Measurements from ENCODE around the gene POC5. TPM values are rescaled to one million over a fixed set of nuclear protein-coding genes. Genes with fewer than 3 reads are reported as not detected.
"Not testable (repeated sequence)": the region's sequence is repeated elsewhere in the genome, so short reads cannot be mapped to it uniquely, and the experiment has no call there.

The POC5 gene
- total RNA-seq, 1 donor from 2014 or later, result 4.9 TPM

DNA sequence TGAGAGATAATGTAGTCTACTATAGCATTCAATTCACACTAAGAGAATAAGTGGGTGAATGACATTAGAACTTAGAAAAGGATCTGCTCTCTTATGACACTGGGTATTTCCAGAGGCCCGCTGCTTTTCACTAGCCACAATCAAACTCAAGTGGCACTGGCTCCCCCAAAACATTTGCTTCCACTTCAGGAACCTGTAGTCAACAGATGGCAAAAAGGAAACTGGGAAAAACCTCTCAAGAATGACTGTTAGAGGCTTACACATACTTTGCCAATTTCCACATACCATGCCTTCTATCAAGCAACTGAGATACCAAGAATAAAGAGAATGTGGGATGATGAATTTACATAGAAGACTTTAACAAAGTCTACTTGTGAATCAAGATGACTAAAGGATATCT is 11.2 kb downstream of the POC5 start:
- no peak for DNase-seq (ENCODE audit: low spot score)

DNA sequence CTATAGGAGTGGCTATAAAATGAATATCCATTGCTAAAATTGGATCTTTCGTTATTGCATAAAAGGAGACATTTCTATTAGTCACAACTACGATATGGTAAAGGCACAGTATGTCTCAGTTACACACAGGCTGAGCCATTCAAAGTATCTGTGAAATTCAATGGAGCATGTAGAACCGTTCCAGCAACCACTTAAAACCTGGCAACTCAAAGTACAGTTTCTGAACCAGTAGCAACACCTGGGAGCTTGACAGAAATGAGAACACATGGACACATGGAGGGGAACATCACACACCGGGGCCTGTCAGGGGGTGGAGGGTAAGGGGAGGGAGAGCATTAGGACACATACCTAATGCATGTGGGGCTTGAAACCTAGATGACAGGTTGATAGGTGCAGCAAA is 15.4 kb downstream of the POC5 start:
- no peak for DNase-seq (ENCODE audit: low spot score)

DNA sequence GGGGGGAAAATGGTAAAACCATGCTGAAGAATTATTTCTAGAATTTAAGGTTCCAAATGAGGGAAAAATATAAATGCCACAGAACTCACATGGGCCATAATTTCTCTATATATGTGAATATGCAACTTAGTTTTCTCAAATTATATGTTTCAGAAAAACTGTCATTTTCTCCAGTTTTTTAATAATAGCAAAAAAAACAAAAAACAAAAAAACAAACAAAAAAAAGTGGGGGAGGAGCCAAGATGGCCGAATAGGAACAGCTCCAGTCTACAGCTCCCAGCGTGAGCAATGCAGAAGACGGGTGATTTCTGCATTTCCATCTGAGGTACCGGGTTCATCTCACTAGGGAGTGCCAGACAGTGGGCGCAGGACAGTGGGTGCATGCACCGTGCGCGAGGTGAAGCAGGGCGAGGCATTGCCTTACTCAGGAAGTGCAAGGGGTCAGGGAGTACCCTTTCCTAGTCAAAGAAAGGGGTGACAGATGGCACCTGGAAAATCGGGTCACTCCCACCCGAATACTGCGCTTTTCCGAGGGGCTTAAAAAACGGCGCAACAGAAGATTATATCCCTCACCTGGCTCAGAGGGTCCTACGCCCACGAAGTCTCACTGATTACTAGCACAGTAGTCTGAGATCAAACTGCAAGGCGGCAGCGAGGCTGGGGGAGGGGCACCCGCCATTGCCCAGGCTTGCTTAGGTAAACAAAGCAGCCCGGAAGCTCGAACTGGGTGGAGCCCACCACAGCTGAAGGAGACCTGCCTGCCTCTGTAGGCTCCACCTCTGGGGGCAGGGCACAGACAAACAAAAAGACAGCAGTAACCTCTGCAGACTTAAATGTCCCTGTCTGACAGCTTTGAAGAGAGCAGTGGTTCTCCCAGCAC is 21.5 kb downstream of the POC5 start:
- DNase-seq (ENCODE audit: low spot score), result not testable (repeated sequence)

DNA sequence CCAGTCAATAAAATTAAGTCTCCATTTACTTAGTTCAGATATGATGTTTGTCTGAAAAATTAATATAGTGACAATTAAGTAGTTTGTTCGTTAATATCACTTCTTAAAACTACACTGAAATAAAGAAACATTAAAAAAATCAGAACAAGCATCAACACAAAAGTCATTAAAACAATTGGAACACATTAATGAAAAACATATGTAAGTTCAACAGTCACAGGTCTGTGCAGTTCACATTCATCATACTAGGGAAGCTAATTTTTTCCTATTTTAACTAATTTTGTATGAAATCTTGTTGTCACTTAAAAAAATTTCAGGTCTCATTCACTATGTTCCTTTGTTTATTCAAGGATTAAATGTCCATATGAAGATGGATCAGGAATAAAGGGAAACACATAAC is 22.5 kb downstream of the POC5 start:
- DNase-seq (ENCODE audit: low spot score), result no peak

DNA sequence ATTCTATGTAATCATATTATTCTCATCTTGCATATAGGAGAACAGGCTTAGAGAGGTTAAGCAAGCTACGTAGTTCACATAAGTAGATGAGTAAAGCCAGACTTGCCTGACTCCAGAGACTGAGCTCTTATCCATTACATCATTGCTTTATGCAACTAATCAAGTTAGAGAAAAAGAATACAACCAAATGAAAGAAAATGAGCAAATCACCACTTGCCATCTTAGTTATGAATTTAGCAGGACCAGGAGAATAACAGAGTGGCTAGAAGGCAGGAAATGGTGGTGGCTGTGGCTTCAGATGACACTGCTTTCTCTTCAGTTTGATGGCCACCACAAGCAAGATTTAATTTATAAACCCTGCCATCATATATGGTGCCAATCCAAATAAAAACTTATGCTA is 26.6 kb downstream of the POC5 start:
- no peak for DNase-seq (ENCODE audit: low spot score)

DNA sequence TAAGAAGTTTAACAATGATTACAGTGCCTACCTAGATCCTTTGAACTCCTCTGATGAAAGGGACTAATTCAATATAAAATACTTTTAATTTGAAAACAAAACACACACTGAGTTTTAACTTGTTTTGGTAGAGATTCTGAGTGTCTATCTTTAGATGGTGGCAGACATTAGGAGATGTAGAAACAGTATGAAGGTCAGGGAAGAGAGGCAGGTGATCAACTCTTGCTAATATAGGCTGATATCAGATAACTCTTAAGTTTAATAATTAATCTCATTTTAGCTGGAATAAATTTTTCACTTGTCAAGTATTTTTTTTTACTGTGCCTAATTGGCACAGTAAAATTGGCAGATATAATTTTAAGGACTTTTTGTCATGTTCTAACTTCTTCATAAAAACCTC is 30.8 kb downstream of the POC5 start:
- no peak for DNase-seq (ENCODE audit: low spot score)

DNA sequence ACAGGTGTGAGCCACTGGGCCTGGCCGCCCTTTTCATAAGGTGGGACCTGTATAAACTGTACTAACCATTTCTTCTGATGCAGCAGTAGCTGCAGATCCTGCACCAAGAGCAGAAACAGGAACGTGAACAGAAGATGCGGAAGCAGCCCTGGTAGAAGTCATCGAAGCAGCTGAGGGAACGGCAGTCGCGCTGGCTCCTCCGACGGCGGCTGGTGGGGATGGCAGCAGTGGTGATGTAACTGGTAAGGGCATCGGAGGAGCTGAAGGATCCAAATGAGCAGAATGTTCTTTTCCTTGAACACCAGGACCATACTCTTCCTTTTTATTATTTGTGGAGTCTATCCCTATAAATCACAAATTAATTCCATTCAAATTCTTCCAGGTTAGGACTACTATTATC is 32.1 kb downstream of the POC5 start:
- DNase-seq (ENCODE audit: low spot score), result no peak

DNA sequence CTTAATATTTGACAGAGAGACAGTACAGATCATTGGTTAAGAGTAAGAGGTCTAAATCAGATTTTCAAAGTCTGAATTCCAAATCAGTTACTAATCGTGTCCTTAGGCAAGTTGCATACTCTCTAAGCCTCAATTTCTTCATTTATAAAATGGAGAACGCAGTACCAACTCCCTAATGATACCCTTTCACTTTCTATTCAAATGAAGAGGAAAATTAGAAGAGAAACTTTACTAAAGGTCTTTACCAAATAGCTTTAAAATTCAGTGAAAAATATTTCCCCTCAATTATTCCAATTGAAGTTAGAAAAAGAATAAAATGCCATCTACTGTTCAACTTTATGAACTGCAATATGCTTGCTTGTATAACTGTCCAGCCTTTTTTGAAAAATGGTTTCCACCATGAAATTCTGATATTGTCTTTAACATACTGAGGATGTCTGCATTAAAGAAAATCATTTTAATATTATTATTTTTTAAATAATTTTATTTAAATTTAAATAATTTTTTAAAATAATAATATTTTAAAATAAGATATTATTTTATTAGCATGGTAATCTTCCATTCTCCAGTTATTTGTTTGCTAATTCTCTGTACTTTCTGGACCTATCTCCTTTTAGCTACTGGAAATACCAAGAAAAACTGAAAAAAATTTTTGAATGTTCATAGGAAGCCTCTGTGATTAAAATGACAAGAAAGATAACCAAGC is 36.0 kb downstream of the POC5 start:
- no peak for DNase-seq (ENCODE audit: low spot score)

DNA sequence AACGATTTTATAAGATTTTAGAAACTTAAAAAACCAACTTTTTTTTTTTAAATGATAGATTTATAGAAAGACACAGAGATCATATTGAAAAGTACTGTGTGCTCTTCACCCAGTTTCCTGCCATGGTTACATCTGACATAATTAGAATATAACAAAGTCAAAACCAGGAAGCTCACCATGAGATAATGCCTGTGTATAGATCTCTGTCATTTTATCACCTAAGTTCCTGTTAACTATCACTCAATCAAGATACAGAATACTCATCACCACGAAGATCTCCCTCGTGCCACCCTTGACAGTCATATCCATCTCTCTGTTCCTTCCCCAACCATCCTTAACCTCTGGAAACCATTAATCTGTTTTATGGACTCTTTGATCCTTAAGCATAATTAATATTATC is 39.1 kb downstream of the POC5 start:
- no peak for DNase-seq (ENCODE audit: low spot score)

DNA sequence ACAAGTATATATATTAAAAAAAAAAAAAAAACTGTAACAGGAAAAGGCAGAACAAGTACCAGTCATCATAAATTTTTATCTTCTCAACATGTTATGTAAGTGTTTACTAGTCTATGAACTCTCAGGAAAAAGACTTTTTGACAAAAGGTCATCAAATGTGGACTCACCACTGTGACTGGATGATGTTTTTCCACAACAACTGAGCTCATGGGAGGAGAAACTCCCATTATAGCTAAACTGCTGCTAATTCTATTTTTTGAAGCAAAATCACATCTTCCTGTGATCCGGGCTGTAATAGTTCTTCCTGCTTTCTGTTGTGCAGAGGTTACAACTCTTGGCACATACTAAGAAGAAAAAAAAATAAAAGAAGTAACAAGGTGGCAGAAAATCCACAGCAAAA is 39.6 kb downstream of the POC5 start:
- DNase-seq (ENCODE audit: low spot score), result no peak

DNA sequence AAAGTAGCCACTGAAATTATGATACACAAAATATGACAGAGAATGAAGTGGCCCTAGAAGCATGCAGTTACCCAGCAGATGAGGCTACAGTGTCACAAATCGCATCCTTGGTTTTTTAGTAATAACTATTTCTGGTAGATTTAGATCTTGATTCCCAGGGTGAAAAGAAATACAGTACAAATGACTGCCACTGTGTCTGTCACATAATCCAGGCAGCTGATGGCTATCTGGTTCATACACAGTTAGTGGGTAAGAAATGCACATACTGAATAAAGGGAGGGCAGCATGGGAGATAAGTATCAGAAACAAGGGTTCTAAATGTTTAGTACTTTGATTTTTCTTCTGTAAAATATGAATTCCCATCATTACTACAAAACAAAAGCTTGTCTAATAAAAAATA is 41.5 kb downstream of the POC5 start:
- no peak for DNase-seq (ENCODE audit: low spot score)

DNA sequence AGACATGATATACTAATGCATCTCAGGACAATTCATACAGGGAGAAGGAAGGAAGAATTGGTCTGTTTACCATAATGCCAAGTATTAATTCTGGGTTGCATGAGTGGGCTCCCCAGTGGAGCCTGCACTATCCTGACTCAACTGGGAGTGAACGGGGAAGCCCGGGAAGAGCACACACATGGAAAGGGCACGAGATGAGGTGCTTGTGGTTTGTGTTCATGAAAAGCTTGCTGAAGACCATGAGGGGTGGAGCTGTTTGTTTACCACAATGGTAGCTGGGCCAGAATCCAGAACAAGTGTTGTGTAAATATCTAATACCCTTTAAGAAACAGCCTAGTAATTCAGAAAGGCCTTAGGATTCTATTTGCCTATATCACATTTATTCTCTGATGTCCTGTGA is 44.6 kb downstream of the POC5 start:
- no peak for DNase-seq (ENCODE audit: low spot score)

DNA sequence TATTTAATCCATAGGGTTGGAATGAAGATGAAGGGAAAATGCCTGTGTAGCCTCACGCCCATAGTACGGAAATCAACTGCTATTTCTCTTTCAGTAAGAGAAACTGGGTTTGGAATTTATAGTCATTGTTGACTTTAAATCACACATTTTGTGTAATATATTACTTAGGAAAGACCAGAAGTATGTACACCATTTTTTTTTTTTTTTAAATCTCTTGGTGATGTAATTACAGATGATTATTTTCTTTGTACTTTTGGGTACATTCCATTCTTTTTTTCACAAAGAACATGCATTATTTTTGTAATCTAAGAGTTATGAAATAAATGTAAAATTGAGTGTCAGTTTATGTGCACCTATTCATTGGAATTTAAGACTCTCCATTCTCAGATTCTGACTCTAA is 45.7 kb downstream of the POC5 start:
- DNase-seq (ENCODE audit: low spot score), result no peak

DNA sequence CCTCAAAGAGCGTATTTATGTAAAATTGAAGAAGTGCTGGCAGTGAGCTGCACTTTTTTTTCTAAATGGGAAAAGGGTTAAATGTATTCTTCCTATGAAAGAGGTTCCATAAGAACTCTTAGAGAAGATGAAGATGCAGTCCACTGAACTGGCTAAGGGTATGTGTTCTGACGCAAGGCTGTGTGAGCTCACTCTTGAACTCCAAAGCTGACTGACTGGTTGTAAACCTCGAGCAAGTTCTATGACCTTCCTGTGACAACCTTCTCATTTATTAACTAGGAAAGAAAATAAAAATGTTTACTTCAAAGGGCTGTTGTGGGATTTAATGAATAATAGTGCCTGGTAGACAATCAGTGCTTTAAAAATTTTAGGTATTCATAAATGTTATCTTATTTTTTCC is 46.7 kb downstream of the POC5 start:
- DNase-seq (ENCODE audit: low spot score), result no peak

DNA sequence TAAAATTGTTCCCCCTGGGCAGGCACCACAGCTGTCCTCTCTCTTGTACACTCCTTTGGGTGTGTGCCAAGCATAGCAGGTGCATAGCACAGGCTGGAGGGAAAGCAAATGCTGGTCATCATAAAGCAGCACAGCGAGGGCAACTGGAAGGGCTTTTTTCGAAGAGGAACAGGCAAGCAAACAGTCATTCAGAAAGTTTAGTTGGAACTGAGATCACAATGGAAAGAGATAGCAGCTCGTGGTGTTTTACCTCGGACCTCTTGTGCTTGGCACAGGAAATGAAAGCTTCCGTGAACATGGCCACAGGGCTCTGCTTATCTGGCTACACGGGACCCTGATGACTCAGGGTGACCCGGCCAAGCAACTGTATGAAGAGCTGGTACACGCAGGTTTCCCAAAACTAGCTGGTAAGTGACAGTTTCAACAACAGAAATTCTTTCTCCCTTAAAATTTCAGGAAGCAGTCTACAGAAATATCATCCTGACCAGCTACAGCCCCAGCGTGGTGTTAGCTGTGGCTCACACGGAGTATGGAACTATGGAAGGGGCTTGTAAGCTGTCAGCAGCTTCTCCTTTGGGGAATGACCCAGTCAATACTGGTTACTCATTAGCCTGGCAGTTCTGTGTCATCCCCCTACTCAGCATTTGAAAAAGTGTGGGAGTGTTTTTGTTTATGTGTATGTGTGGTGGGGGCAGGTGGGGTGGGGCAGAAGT is 48.1 kb downstream of the POC5 start:
- DNase-seq (ENCODE audit: low spot score), result no peak

DNA sequence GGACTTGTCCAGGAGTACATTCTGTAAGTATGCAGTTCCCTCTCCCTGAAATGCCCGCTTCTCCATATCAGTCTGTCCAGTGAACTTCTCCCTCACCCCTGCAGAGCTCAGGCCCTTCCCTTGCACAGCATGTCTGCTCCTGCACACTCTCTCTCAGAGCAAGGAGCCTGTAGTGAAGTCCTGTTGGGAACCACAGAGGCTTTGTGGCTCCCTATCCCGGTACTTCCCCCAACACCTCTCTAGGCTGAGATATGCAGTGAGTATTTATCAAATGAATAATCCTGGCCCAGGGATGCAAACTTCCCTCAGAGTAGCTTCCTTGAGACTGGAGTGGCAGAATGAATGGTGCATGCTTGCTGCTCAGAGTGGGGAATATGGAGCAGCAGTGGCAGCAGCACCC is 48.8 kb downstream of the POC5 start:
- no peak for DNase-seq (ENCODE audit: low spot score)

DNA sequence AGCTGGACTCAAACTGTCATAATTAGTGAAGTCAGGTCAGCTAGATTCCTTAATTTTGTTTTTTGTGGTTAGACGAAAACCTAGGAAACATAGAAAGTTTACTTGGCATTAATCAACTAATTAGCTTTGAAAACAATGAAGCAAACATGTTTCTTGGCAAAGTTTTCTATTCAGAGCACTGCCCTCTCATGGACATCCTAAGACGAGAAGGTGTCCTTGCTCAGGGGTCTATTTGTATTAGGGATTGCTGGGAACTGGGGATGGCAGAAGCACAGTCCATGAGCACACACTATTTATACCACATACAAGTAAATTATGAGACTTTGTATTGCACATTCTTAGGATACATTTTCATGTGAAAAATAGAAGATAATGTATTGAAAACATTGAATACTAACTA is 49.7 kb downstream of the POC5 start:
- DNase-seq (ENCODE audit: low spot score), result no peak

DNA sequence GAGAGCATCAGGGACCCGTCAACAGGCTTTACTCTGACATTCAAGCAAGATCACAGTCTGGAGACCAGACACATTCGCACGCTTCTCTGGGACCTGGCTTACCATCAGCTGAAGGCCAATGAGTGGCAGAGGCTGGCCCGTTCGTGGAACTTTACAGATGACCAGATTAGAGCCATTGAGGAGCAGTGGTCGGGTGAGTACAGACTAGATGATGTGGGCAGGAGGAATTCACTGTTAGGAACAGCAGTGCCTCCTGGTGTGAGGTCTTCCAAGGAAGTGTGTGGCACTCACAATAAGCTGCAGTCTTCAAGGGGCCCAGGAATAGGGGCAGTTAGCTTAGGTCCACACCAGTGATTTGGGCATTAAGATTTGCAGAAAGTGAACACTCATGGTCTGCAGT is 50.4 kb downstream of the POC5 start:
- DNase-seq (ENCODE audit: low spot score), result no peak

DNA sequence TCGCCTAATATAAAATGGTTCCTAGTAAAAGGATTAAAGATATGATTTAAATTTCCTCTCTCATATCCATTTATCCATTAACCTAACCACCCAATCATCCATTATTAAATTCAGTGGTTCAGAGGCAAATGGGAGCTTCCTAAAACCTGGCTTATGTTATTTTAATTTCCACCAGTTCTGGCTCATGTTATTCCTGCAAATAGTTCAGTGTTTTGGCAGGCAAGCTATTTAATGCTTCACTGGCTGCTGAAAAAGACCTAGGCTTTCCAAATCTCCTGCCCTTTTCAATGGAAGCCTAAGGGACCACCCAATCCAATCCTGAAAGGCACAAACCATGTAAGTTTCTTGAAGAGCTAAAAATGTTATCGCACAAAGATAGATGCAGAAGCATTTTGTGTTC is 52.3 kb downstream of the POC5 start:
- DNase-seq (ENCODE audit: low spot score), result no peak

DNA sequence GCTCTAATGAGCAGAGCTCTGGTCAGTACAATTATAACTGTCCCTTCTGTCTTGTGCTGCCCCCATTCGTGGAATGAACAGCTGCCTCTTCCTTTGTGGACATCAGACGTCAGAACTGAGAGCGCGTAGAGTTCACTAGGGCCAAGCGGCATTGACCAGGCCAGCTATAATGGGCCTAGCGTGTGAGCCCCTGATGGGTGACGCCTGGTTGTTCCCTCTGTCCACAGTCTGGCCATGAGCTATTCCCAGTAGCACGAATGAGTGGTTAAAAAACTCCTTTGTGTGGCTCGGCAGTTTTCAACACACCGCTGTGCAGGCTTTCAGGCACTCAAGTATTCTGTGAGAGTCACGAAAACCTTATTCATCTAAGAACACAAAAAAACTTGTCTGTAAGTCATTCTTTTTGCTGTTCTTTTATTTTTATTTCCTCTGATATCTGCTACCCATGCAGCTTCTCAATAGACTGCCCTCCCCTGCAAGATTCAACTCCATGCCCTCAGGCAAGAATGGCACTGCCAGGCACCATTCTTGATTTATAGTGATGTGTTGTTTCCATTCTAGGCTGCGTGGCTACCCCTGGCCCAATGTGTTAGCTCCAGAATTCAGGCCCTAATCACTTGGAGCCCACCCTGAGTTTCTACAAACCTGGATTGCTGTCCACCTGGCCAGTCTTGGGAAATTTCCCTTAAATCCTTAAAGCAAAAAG is 53.5 kb downstream of the POC5 start:
- DNase-seq (ENCODE audit: low spot score), result no peak

DNA sequence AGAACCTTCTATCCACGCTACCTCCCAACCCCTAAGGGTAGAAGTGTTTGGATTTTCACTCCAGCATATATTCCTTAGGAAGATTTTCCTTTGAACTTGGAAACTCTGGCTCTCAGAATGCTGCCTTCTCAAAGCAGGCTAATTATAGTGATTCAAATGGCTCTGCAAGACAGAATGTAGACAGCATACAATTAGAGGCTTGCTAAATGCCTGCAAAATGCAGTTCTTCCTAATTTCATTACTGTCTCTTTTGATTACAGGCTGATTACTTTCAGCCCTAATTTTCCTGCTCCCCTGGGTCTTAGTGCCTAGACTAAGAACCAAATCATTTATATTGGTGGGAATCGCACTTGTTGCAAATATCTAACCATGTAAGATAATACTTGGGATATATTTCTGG is 55.2 kb downstream of the POC5 start:
- DNase-seq (ENCODE audit: low spot score), result no peak

Data from mesenteric fat pad (tissue), 1 donor.